Measurements from ENCODE around the gene ABCA9.

GRCh38 chr17:68963958-68964357 is 96.8 kb downstream of the ABCA9 start:
- no peak for TF ChIP-seq CTCF (IDR thresholded peaks at IDR 0.05)
- TF ChIP-seq POLR2A (IDR thresholded peaks at IDR 0.05): no peak

Data from body of pancreas (tissue), 4 donors.